Measurements from ENCODE around the gene FAM170B.

DNA sequence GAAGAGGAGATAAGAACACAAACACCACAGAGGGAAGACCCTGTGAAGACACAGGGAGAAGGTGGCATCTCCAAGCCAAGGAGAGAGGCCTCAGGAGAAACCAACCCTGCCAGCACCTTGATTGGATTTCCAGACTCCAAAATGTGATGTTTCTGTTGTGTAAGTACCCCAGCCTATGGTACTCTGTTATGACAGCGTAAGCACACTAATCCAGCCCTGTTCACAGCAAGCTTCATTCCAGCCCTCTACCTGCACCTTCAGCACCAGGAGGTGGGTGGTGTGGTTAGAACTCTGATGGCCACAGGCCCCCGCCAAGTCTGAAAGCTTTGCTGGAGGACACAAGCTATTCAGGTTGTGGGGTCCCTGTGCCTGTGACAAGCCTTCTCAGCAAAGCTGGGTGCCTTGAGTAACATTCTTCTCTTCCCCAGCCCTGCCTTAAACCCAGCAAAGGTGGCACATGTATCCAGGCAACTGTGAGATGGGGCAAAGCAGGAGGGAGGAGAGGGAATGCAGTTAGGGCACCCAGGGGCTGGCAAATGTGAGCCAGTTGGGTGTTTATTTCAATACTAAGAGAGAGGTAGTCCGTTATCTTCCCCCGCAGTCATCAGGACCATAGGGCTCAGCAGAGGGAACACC, 23.0 kb downstream of the FAM170B start:
- TF ChIP-seq, protein P1, sequence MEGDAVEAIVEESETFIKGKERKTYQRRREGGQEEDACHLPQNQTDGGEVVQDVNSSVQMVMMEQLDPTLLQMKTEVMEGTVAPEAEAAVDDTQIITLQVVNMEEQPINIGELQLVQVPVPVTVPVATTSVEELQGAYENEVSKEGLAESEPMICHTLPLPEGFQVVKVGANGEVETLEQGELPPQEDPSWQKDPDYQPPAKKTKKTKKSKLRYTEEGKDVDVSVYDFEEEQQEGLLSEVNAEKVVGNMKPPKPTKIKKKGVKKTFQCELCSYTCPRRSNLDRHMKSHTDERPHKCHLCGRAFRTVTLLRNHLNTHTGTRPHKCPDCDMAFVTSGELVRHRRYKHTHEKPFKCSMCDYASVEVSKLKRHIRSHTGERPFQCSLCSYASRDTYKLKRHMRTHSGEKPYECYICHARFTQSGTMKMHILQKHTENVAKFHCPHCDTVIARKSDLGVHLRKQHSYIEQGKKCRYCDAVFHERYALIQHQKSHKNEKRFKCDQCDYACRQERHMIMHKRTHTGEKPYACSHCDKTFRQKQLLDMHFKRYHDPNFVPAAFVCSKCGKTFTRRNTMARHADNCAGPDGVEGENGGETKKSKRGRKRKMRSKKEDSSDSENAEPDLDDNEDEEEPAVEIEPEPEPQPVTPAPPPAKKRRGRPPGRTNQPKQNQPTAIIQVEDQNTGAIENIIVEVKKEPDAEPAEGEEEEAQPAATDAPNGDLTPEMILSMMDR (conservative IDR thresholded peaks at IDR 0.05; ENCODE audit: low read depth in 2 of 2), result no peak
- no peak for TF ChIP-seq EZH2 (IDR thresholded peaks at IDR 0.05; ENCODE audit: low read depth, unreplicated experiment)
- TF ChIP-seq EZH2phosphoT487 (IDR thresholded peaks at IDR 0.05; ENCODE audit: unreplicated experiment), result no peak
- no peak for TF ChIP-seq POLR2AphosphoS5 (IDR thresholded peaks at IDR 0.05; ENCODE audit: low read depth)
- TF ChIP-seq, protein P2, sequence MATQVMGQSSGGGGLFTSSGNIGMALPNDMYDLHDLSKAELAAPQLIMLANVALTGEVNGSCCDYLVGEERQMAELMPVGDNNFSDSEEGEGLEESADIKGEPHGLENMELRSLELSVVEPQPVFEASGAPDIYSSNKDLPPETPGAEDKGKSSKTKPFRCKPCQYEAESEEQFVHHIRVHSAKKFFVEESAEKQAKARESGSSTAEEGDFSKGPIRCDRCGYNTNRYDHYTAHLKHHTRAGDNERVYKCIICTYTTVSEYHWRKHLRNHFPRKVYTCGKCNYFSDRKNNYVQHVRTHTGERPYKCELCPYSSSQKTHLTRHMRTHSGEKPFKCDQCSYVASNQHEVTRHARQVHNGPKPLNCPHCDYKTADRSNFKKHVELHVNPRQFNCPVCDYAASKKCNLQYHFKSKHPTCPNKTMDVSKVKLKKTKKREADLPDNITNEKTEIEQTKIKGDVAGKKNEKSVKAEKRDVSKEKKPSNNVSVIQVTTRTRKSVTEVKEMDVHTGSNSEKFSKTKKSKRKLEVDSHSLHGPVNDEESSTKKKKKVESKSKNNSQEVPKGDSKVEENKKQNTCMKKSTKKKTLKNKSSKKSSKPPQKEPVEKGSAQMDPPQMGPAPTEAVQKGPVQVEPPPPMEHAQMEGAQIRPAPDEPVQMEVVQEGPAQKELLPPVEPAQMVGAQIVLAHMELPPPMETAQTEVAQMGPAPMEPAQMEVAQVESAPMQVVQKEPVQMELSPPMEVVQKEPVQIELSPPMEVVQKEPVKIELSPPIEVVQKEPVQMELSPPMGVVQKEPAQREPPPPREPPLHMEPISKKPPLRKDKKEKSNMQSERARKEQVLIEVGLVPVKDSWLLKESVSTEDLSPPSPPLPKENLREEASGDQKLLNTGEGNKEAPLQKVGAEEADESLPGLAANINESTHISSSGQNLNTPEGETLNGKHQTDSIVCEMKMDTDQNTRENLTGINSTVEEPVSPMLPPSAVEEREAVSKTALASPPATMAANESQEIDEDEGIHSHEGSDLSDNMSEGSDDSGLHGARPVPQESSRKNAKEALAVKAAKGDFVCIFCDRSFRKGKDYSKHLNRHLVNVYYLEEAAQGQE (IDR thresholded peaks at IDR 0.05; ENCODE audit: unreplicated experiment), result no peak
- TF ChIP-seq, protein P3, sequence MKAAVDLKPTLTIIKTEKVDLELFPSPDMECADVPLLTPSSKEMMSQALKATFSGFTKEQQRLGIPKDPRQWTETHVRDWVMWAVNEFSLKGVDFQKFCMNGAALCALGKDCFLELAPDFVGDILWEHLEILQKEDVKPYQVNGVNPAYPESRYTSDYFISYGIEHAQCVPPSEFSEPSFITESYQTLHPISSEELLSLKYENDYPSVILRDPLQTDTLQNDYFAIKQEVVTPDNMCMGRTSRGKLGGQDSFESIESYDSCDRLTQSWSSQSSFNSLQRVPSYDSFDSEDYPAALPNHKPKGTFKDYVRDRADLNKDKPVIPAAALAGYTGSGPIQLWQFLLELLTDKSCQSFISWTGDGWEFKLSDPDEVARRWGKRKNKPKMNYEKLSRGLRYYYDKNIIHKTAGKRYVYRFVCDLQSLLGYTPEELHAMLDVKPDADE (IDR thresholded peaks at IDR 0.05), result no peak
- no peak for TF ChIP-seq JUNB (IDR thresholded peaks at IDR 0.05; ENCODE audit: unreplicated experiment)
- TF ChIP-seq CREB1 (CRISPR knock-in tag; IDR thresholded peaks at IDR 0.05; ENCODE audit: low read depth), result no peak
- TF ChIP-seq STAT1 (IDR thresholded peaks at IDR 0.05; ENCODE audit: unreplicated experiment), result no peak
- no peak for TF ChIP-seq NANOG (IDR thresholded peaks at IDR 0.05; ENCODE audit: borderline replicate concordance)
- TF ChIP-seq, protein P4, sequence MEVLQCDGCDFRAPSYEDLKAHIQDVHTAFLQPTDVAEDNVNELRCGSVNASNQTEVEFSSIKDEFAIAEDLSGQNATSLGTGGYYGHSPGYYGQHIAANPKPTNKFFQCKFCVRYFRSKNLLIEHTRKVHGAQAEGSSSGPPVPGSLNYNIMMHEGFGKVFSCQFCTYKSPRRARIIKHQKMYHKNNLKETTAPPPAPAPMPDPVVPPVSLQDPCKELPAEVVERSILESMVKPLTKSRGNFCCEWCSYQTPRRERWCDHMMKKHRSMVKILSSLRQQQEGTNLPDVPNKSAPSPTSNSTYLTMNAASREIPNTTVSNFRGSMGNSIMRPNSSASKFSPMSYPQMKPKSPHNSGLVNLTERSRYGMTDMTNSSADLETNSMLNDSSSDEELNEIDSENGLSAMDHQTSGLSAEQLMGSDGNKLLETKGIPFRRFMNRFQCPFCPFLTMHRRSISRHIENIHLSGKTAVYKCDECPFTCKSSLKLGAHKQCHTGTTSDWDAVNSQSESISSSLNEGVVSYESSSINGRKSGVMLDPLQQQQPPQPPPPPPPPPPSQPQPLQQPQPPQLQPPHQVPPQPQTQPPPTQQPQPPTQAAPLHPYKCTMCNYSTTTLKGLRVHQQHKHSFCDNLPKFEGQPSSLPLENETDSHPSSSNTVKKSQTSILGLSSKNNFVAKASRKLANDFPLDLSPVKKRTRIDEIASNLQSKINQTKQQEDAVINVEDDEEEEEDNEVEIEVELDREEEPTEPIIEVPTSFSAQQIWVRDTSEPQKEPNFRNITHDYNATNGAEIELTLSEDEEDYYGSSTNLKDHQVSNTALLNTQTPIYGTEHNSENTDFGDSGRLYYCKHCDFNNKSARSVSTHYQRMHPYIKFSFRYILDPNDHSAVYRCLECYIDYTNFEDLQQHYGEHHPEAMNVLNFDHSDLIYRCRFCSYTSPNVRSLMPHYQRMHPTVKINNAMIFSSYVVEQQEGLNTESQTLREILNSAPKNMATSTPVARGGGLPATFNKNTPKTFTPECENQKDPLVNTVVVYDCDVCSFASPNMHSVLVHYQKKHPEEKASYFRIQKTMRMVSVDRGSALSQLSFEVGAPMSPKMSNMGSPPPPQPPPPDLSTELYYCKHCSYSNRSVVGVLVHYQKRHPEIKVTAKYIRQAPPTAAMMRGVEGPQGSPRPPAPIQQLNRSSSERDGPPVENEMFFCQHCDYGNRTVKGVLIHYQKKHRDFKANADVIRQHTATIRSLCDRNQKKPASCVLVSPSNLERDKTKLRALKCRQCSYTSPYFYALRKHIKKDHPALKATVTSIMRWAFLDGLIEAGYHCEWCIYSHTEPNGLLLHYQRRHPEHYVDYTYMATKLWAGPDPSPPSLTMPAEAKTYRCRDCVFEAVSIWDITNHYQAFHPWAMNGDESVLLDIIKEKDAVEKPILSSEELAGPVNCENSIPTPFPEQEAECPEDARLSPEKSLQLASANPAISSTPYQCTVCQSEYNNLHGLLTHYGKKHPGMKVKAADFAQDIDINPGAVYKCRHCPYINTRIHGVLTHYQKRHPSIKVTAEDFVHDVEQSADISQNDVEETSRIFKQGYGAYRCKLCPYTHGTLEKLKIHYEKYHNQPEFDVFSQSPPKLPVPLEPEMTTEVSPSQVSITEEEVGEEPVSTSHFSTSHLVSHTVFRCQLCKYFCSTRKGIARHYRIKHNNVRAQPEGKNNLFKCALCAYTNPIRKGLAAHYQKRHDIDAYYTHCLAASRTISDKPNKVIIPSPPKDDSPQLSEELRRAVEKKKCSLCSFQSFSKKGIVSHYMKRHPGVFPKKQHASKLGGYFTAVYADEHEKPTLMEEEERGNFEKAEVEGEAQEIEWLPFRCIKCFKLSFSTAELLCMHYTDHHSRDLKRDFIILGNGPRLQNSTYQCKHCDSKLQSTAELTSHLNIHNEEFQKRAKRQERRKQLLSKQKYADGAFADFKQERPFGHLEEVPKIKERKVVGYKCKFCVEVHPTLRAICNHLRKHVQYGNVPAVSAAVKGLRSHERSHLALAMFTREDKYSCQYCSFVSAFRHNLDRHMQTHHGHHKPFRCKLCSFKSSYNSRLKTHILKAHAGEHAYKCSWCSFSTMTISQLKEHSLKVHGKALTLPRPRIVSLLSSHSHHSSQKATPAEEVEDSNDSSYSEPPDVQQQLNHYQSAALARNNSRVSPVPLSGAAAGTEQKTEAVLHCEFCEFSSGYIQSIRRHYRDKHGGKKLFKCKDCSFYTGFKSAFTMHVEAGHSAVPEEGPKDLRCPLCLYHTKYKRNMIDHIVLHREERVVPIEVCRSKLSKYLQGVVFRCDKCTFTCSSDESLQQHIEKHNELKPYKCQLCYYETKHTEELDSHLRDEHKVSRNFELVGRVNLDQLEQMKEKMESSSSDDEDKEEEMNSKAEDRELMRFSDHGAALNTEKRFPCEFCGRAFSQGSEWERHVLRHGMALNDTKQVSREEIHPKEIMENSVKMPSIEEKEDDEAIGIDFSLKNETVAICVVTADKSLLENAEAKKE (CRISPR knock-in tag; IDR thresholded peaks at IDR 0.05), result no peak
